Heart left ventricle (tissue), 13 donors: ENCODE data around the gene RCOR2.

Experiments
- POLR2A ChIP-seq, 2 donors: fragments of 450-650 bp; IDR thresholded peaks; one replicate each; pipeline ENCODE4 v1.6.1; 2017; ENCODE audit warnings: antibody characterized with exemption in 2 of 2, mild to moderate bottlenecking in 2 of 2, moderate library complexity in 2 of 2
- TF ChIP-seq, protein P1 (sequence below), 12 donors: fragments of 200-600 bp; sonication (generic) in 4 of 12; IDR thresholded peaks; one replicate each; pipeline versions ENCODE4 v1.5.0 to v1.8.0; 2018 to 2022; ENCODE audit warnings: antibody characterized with exemption in 12 of 12, mild to moderate bottlenecking in 5 of 12
- donor health status: ischemic (EF 13 %, LVEDD 7.1; RV severe dilation, severe dysfunction).
- donor health status: DM: no; HTN: yes; CAD: no.
- donor health status: DM: no; HTN: no; CAD: no.
- donor health status: ischemic (EF 25% LVEDD 6.9; RV normal size, moderate dysfunction).
- donor health status: ischemic (EF 25% LVEDD 5.7; RV mildly dilated, moderate dysfunction).
- donor health status: ischemic (EF 35%, LVEDD 5.7; RV mildly dilated, moderate dysfunction).
- donor health status: nonischemic (EF 11% LVEDD 7.7; RV severe dilation, severe dysfunction).
- donor health status: DM: yes; HTN: yes; CAD: no.
- donor health status: PGD.
- donor health status: ischemic (EF 29% LVEDD 5.4; RV normal size, mild dysfunction).
- donor health status: nonischemic (EF 23%, LVEDD 6.1; RV moderate dilation, normal function).

- TF ChIP-seq, protein P1, sequence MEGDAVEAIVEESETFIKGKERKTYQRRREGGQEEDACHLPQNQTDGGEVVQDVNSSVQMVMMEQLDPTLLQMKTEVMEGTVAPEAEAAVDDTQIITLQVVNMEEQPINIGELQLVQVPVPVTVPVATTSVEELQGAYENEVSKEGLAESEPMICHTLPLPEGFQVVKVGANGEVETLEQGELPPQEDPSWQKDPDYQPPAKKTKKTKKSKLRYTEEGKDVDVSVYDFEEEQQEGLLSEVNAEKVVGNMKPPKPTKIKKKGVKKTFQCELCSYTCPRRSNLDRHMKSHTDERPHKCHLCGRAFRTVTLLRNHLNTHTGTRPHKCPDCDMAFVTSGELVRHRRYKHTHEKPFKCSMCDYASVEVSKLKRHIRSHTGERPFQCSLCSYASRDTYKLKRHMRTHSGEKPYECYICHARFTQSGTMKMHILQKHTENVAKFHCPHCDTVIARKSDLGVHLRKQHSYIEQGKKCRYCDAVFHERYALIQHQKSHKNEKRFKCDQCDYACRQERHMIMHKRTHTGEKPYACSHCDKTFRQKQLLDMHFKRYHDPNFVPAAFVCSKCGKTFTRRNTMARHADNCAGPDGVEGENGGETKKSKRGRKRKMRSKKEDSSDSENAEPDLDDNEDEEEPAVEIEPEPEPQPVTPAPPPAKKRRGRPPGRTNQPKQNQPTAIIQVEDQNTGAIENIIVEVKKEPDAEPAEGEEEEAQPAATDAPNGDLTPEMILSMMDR (IDR thresholded peaks at IDR 0.05), result no peak
- no peak for TF ChIP-seq POLR2A (IDR thresholded peaks at IDR 0.05)
Observed at GRCh38 chr11:63931045-63931444, 14.1 kb upstream of the RCOR2 start.
